KMS-11 (cell line): ENCODE data around the gene ST3GAL4.

ENCODE experiments used
- H2AFZ ChIP-seq: fragments of 200-600 bp; sonication (generic); 2 replicates; pipeline ENCODE4 v1.6.1; 2016; ENCODE audit warnings: antibody characterized with exemption, mixed run types, low read depth
- H3K27ac ChIP-seq: fragments of 200-600 bp; sonication (generic); 2 replicates; pipeline ENCODE4 v1.6.1; 2016; ENCODE audit warnings: mild to moderate bottlenecking, mixed run types
- H3K27me3 ChIP-seq: fragments of 200-600 bp; sonication (generic); 2 replicates; pipeline ENCODE4 v1.6.1; 2017; ENCODE audit warnings: mild to moderate bottlenecking, low read depth, mixed run types, moderate library complexity; ENCODE audit not compliant: insufficient read depth
- H3K36me3 ChIP-seq: fragments of 200-600 bp; sonication (generic); 2 replicates; pipeline ENCODE4 v1.6.1; 2017; ENCODE audit warnings: mild to moderate bottlenecking, mixed run types; ENCODE audit not compliant: insufficient read depth
- H3K4me1 ChIP-seq: fragments of 200-600 bp; sonication (generic); 2 replicates; pipeline ENCODE4 v1.6.1; 2016; ENCODE audit warnings: mild to moderate bottlenecking, low read depth, mixed run types; ENCODE audit not compliant: poor library complexity, severe bottlenecking
- H3K4me2 ChIP-seq: fragments of 200-600 bp; sonication (generic); 2 replicates; pipeline ENCODE4 v1.7.0; 2016; ENCODE audit warnings: mild to moderate bottlenecking, mixed run types
- H3K4me3 ChIP-seq: fragments of 200-600 bp; sonication (generic); IDR thresholded peaks from 2 replicates; pipeline ENCODE4 v1.6.1; 2017; ENCODE audit warnings: low read depth, low read length, mixed read lengths; ENCODE audit not compliant: insufficient read depth
- H3K79me2 ChIP-seq: fragments of 200-600 bp; sonication (generic); 2 replicates; pipeline ENCODE4 v1.6.1; 2016; ENCODE audit warnings: low read depth, mixed run types; ENCODE audit not compliant: insufficient read depth
- H3K9ac ChIP-seq: fragments of 200-600 bp; sonication (generic); 2 replicates; pipeline ENCODE4 v1.6.1; 2016; ENCODE audit warnings: mild to moderate bottlenecking, mixed run types
- H4K20me1 ChIP-seq: fragments of 200-600 bp; sonication (generic); 2 replicates; pipeline ENCODE4 v1.6.1; 2016; ENCODE audit warnings: mild to moderate bottlenecking, mixed run types; ENCODE audit not compliant: insufficient read depth
- TF ChIP-seq, protein P1 (sequence below): fragments of 200-600 bp; sonication (generic); conservative IDR thresholded peaks from 2 replicates; pipeline ENCODE4 v1.6.1; 2017; ENCODE audit warnings: low read depth, mild to moderate bottlenecking, antibody characterized with exemption, low read length, moderate library complexity, mixed read lengths

The ST3GAL4 gene

GRCh38 chr11:126461096-126461440 is 105.6 kb downstream of the ST3GAL4 start:
- H3K4me1 ChIP-seq: peaks cover 18% of the 10 kb centered on the region
- TF ChIP-seq, protein P1, sequence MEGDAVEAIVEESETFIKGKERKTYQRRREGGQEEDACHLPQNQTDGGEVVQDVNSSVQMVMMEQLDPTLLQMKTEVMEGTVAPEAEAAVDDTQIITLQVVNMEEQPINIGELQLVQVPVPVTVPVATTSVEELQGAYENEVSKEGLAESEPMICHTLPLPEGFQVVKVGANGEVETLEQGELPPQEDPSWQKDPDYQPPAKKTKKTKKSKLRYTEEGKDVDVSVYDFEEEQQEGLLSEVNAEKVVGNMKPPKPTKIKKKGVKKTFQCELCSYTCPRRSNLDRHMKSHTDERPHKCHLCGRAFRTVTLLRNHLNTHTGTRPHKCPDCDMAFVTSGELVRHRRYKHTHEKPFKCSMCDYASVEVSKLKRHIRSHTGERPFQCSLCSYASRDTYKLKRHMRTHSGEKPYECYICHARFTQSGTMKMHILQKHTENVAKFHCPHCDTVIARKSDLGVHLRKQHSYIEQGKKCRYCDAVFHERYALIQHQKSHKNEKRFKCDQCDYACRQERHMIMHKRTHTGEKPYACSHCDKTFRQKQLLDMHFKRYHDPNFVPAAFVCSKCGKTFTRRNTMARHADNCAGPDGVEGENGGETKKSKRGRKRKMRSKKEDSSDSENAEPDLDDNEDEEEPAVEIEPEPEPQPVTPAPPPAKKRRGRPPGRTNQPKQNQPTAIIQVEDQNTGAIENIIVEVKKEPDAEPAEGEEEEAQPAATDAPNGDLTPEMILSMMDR: no peak

DNA sequence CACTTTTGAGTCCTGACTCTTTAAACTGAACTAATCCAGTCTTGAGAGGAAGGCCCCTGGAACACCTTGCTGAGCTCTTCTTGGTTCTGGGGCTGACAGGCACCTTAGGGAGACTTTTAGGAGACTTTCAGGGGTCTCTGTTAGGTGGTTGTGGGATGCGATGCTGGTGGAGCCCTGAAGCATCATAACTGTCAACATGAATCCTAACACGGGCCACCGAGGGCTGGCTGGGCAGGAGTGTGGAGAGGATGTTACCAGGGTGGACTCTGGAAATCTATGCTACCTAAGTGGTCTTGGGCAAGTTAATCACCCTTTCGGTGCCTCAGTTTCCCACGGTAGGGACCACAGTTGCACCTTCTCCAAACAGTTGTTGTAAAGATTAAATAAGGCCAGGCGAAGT is 106.5 kb downstream of the ST3GAL4 start:
- Histone ChIP-seq H3K4me3 (no peak overlapping the region), H3K27ac (no peak overlapping the region), H3K36me3 (no peaks in the 10 kb centered on the region), H3K79me2 (no peaks in the 10 kb centered on the region), H3K4me2 (no peak overlapping the region), H3K9ac (no peak overlapping the region), H2AFZ (no peak overlapping the region), H3K27me3 (no peaks in the 10 kb centered on the region), H4K20me1 (no peaks in the 10 kb centered on the region), H3K4me1 (peaks cover 27% of the 10 kb centered on the region)
- TF ChIP-seq, protein P1: no peak

More at GRCh38 chr11:126461096-126461440, 105.6 kb downstream of the ST3GAL4 start:
- Histone ChIP-seq H2AFZ (no peak overlapping the region), H4K20me1 (no peaks in the 10 kb centered on the region), H3K36me3 (no peaks in the 10 kb centered on the region), H3K4me3 (no peak overlapping the region), H3K9ac (no peak overlapping the region), H3K27ac (no peak overlapping the region), H3K27me3 (no peaks in the 10 kb centered on the region), H3K79me2 (no peaks in the 10 kb centered on the region), H3K4me2 (no peak overlapping the region)

DNA sequence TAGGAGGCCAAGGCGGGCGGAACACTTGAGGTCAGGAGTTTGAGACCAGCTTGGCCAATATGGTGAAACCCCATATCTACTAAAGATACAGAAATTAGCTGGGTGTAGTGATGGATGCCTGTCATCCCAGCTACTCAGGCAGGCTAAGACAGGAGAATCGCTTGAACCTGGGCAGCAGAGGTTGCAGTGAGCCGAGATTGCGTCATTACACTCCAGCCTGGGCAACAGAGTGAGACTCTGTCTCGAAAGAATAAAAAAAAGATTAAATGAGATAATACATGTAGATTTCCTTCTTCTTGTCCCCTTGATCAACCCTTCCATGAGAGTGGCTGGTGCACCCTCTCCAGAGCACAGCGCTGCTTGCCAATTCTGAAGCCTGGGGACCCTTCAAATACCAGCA is 106.9 kb downstream of the ST3GAL4 start:
- Histone ChIP-seq H3K36me3 (no peaks in the 10 kb centered on the region), H3K4me3 (no peak overlapping the region), H3K9ac (no peak overlapping the region), H3K27me3 (no peaks in the 10 kb centered on the region), H3K4me2 (no peak overlapping the region), H3K4me1 (peaks cover 31% of the 10 kb centered on the region), H2AFZ (no peak overlapping the region), H3K79me2 (no peaks in the 10 kb centered on the region), H3K27ac (no peak overlapping the region), H4K20me1 (no peaks in the 10 kb centered on the region)
- TF ChIP-seq, protein P1: no peak
